ENCODE measurements around the gene ASB16. TPM values are rescaled to one million over a fixed set of nuclear protein-coding genes. Genes with fewer than 3 reads are reported as not detected.
A peak's percentile ranks its signal among the peaks of the same experiment; 100 is the strongest.

ASB16 gene
- total RNA-seq, 1 experiment from 2014 or later: 0.11 TPM

DNA sequence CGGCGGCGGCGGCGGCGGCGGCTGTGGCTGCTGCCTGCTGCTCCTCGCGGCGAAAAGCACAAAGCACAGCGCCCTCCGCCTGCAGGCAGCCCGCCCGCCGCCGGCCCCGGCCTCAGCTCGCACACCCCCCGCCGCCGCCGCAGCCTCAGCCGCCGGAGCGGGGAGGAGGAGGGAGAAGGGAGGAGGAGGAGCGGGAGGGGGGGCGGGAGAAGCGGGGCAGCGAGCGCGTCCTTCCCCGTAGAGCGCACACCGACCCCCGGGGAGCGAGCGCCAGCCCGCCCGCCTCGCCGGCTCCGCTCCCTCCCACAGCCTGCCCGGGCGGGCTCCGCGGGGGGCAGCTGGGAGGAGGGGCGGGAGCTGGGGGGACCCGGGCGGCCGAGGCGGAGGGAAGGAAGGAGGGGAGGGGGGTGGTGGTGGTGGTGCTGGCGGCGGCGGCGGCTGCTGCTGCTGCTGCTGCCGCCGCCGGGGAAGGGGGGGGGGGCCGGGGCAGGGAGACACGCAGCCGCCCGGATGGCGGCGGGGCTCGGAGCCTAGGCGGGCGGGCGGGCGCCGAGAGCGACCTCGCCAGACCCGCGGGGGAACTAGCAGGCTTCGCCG lies 49.2 kb downstream of the ASB16 start, which contains the start of gene UBTF (continued):
- TF ChIP-seq ZBTB43 (CRISPR knock-in tag; IDR thresholded peaks at IDR 0.05): no peak
- TF ChIP-seq RELA (CRISPR knock-in tag; IDR thresholded peaks at IDR 0.05; ENCODE audit: borderline replicate concordance): no peak
- TF ChIP-seq, protein P1, sequence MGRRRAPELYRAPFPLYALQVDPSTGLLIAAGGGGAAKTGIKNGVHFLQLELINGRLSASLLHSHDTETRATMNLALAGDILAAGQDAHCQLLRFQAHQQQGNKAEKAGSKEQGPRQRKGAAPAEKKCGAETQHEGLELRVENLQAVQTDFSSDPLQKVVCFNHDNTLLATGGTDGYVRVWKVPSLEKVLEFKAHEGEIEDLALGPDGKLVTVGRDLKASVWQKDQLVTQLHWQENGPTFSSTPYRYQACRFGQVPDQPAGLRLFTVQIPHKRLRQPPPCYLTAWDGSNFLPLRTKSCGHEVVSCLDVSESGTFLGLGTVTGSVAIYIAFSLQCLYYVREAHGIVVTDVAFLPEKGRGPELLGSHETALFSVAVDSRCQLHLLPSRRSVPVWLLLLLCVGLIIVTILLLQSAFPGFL (CRISPR knock-in tag; IDR thresholded peaks at IDR 0.05; ENCODE audit: borderline replicate concordance): no peak
- TF ChIP-seq FOXP1 (CRISPR knock-in tag; IDR thresholded peaks at IDR 0.05; ENCODE audit: borderline replicate concordance): 0 out of 2 replicates have a peak, but pooled peaks have one; percentile 3
- no peak for TF ChIP-seq ZBTB21 (CRISPR knock-in tag; IDR thresholded peaks at IDR 0.05; ENCODE audit: borderline replicate concordance)
- TF ChIP-seq SMAD3 (CRISPR knock-in tag; IDR thresholded peaks at IDR 0.05; ENCODE audit: borderline replicate concordance): no peak
- no peak for TF ChIP-seq NFE2L1 (CRISPR knock-in tag; IDR thresholded peaks at IDR 0.05)
- no peak for TF ChIP-seq ETV6 (CRISPR knock-in tag; IDR thresholded peaks at IDR 0.05)

DNA sequence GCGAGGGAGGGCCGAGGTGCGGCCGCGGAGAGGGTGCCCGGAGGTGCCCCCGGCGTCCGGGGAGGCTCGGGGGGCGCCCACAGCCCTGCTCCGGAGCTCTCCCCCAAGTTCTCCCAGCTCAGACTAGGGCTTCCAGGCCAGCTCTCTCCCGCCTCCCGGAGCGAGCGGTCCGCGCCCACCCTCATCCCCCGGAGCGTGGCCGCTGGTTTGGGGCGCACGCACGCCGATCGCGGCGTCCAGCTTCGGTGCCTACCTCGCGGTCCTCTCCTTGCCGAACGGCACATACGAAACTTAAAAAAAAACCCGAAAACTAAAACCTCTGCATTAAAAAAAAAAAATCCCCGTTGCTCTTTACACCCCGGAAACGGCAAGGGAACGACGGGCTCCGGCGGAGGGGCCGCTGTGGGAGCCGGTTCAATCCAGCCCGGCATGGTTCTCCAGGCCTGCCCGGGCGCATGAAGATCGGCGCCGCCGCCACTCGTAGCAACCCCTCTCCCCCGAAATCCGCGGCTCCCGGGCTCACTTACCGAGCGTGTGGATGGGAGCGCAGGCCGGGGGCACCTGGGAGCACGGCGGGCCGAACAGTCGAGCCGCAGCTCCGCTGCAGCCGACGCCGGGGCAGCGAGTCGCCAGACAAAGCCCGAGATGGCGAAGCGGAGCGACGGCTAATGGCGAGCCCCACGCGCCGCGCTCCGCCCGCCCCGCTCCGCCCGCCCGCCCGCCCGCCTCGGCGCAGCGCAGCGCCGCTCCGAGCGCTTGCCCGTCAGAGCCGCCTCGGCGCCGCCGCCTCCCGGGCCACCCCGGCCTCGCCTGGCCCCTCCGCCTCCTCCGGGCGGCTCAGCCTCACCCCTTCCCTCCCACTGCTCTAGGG lies 49.9 kb downstream of the ASB16 start:
- peak; percentile 10 for ATAC-seq
- H3K27ac Mint-ChIP-seq: peak overlapping the region; percentile 90; the same call in 1 of the 2 replicates
- TF ChIP-seq JUN (CRISPR knock-in tag; IDR thresholded peaks at IDR 0.05): 0 out of 2 replicates have a peak, but pooled peaks have one; percentile 20
- no peak for TF ChIP-seq IRF2 (CRISPR knock-in tag; IDR thresholded peaks at IDR 0.05; ENCODE audit: borderline replicate concordance, low read depth)
- 0 out of 2 replicates have a peak, but pooled peaks have one; percentile 32 for TF ChIP-seq TCF7 (CRISPR knock-in tag; IDR thresholded peaks at IDR 0.05; ENCODE audit: low read depth)
- TF ChIP-seq ZNF263 (CRISPR knock-in tag; IDR thresholded peaks at IDR 0.05; ENCODE audit: low read depth): no peak
- TF ChIP-seq, protein P2, sequence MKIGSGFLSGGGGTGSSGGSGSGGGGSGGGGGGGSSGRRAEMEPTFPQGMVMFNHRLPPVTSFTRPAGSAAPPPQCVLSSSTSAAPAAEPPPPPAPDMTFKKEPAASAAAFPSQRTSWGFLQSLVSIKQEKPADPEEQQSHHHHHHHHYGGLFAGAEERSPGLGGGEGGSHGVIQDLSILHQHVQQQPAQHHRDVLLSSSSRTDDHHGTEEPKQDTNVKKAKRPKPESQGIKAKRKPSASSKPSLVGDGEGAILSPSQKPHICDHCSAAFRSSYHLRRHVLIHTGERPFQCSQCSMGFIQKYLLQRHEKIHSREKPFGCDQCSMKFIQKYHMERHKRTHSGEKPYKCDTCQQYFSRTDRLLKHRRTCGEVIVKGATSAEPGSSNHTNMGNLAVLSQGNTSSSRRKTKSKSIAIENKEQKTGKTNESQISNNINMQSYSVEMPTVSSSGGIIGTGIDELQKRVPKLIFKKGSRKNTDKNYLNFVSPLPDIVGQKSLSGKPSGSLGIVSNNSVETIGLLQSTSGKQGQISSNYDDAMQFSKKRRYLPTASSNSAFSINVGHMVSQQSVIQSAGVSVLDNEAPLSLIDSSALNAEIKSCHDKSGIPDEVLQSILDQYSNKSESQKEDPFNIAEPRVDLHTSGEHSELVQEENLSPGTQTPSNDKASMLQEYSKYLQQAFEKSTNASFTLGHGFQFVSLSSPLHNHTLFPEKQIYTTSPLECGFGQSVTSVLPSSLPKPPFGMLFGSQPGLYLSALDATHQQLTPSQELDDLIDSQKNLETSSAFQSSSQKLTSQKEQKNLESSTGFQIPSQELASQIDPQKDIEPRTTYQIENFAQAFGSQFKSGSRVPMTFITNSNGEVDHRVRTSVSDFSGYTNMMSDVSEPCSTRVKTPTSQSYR (CRISPR knock-in tag; IDR thresholded peaks at IDR 0.05): 0 out of 2 replicates have a peak, but pooled peaks have one; percentile 66
- TF ChIP-seq CREB1 (CRISPR knock-in tag; IDR thresholded peaks at IDR 0.05): 0 out of 2 replicates have a peak, but pooled peaks have one; percentile 4
- TF ChIP-seq ZNF423 (CRISPR knock-in tag; IDR thresholded peaks at IDR 0.05): peak; percentile 70
- peak; percentile 42; the same call in 1 of the 2 replicates for TF ChIP-seq FOXP4 (CRISPR knock-in tag; IDR thresholded peaks at IDR 0.05)
- no peak for TF ChIP-seq SOX15 (CRISPR knock-in tag; IDR thresholded peaks at IDR 0.05)
- ChIA-PET CTCF (interaction anchor here (0.6 to 4.7 kb wide), 26 partner anchors 10 to 303 kb away, joined by 3 to 73 read pairs (median 4); partner anchors contain the start of genes GRN, SLC25A39 and TMUB2), POLR2A (interaction anchor here (0.5 to 3.5 kb wide), 14 partner anchors 10 to 491 kb away, joined by 3 to 28 read pairs (median 4); partner anchors contain the start of genes NAGS, RUNDC3A and TMUB2)
- H3K27me3 Mint-ChIP-seq (ENCODE audit: low read depth): no peaks in the 10 kb centered on the region
- no peaks in the 10 kb centered on the region for H3K9me3 Mint-ChIP-seq
- H3K4me3 Mint-ChIP-seq: peak overlapping the region; percentile 87
- peaks cover 17% of the 10 kb centered on the region for H3K4me1 Mint-ChIP-seq
- peaks cover 20% of the 10 kb centered on the region for H3K36me3 Mint-ChIP-seq
- DNase-seq (ENCODE audit: low spot score): peak; percentile 52
